ENCODE measurements around the gene POSTN.

DNA sequence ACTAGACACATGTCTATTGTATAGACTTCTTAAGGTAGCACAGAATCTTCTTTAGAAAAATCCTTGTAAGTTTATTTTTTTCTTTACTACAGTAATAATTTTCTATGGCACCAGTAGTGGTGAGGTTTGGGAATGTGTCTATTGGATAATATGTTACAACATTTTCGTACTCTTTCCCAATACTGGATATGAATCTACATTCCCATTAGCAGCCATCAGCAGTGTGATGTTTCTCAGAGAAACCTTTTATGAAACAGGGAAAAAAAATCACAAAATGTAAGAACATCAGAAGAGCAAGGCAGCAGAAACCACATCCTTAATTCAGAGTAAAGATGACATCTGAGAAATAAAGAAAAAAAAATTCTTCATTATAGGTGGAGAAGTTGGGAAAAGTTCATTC lies 83.3 kb downstream of the POSTN start:
- no peak for TF ChIP-seq EP300 (IDR thresholded peaks at IDR 0.05)
- TF ChIP-seq POLR2A (IDR thresholded peaks at IDR 0.05): no peak
- no peak for TF ChIP-seq CTCF (IDR thresholded peaks at IDR 0.05)

Measured in ovary (tissue), 3 donors.